ENCODE results near the gene ATR. TPM values are rescaled to one million over a fixed set of nuclear protein-coding genes. Genes with fewer than 3 reads are reported as not detected.

The ATR gene
- total and polyA plus RNA-seq, 10 of the 15 experiments (the other 5 are each of a cell fraction or from before 2014, with no cell fraction given): 21.0 to 41.5 (median 30.1) TPM

- WGBS (ENCODE audit: insufficient coverage, insufficient replicate concordance, low lambda C conversion rate, missing lambda C conversion rate): 61% methylated on average over 13 of the region's 13 CpGs
- TF ChIP-seq TAF1 (IDR thresholded peaks at IDR 0.05; ENCODE audit: borderline replicate concordance, low read depth, low read length): no peak
- no peak for TF ChIP-seq IKZF1 (conservative IDR thresholded peaks at IDR 0.05)
- no peak for TF ChIP-seq MEF2A (IDR thresholded peaks at IDR 0.05; ENCODE audit: insufficient read depth, low read depth, low read length)
- TF ChIP-seq FOXK2 (IDR thresholded peaks at IDR 0.05): no peak
- no peak for TF ChIP-seq MTA2 (IDR thresholded peaks at IDR 0.05; ENCODE audit: low read depth)
- TF ChIP-seq EP300 (IDR thresholded peaks at IDR 0.05; ENCODE audit: borderline replicate concordance in 1 of 2, control insufficient read depth in 1 of 2, low read depth in 2 of 2, low read length in 2 of 2): no peak
- no peak for TF ChIP-seq CBX5 (IDR thresholded peaks at IDR 0.05; ENCODE audit: low read depth)
- no peak for TF ChIP-seq KLF5 (IDR thresholded peaks at IDR 0.05; ENCODE audit: partially characterized antibody)
These were observed 24.3 kb upstream of the ATR start for GRCh38 chr3:142602619-142603385.

More at GRCh38 chr3:142602619-142603385, 24.3 kb upstream of the ATR start:
- Histone ChIP-seq H4K20me1 (ENCODE audit: control insufficient read depth, insufficient read depth) (no peaks in the 10 kb centered on the region), H3K4me1 (ENCODE audit: control insufficient read depth, insufficient read depth, low read length) (no peaks in the 10 kb centered on the region), H3K27me3 (replicated peaks in 1 of 2; ENCODE audit: control insufficient read depth in 2 of 2, insufficient read depth in 2 of 2, low read length in 1 of 2) (no peaks in the 10 kb centered on the region), H3K9me3 (replicated peaks; ENCODE audit: control insufficient read depth, insufficient read depth, low read length) (no peaks in the 10 kb centered on the region), H3K79me2 (ENCODE audit: control insufficient read depth, insufficient read depth, low read length) (no peaks in the 10 kb centered on the region), H2AFZ (ENCODE audit: control insufficient read depth, low read depth, low read length) (no peak overlapping the region), H3K9ac (ENCODE audit: control insufficient read depth, insufficient read depth, low read length) (no peak overlapping the region), H3K4me2 (ENCODE audit: control insufficient read depth, insufficient read depth) (no peak overlapping the region), H3K4me3 (no peak overlapping the region), H3K27ac (ENCODE audit: control insufficient read depth, insufficient read depth) (no peak overlapping the region), H3K36me3 (ENCODE audit: control insufficient read depth in 2 of 2, insufficient read depth in 2 of 2, low read length in 1 of 2) (no peaks in the 10 kb centered on the region)
- no peak for FAIRE-seq
- DNase-seq (ENCODE audit: low read depth, low spot score): no peak
- ChIA-PET CTCF (no interaction called here), RAD21 (ENCODE audit: unreplicated experiment) (no interaction called here), SMC1A (ENCODE audit: uncharacterized antibody, unreplicated experiment) (interaction anchor here (0.9 to 1.0 kb wide), 2 partner anchors 10 to 56 kb away, joined by 3 read pairs; no protein-coding TSS in a partner anchor), POLR2A (no interaction called here)
- BruUV-seq (replicated peaks): no TSS peak
- no peak for ATAC-seq
- intact Hi-C loops (cut with micrococcal nuclease; ENCODE audit: unreplicated experiment) (no loop called here), in situ Hi-C loops (cut with MboI) (no loop called here)
